Right lobe of liver (tissue), 6 donors: ENCODE measurements around the gene ARID4B. TPM values are rescaled to one million over a fixed set of nuclear protein-coding genes. Genes with fewer than 3 reads are reported as not detected.

Experiments used
- ATAC-seq, 4 donors: fragments of 200-7000 bp; cut with Tn5 transposase; one replicate each; pipeline ENCODE4 v1.9.1; 2020; ENCODE audit warnings: mild to moderate bottlenecking in 4 of 4, moderate library complexity in 4 of 4
- DNase-seq, 3 donors: peaks; one replicate each; pipeline ENCODE4 v3.0.0-alpha.2; 2020
- H3K27ac ChIP-seq, 3 donors: fragments of 200-600 bp; one replicate each; pipeline ENCODE4 v1.8.0; 2022
- H3K27me3 ChIP-seq, 2 donors: fragments of 200-600 bp; one replicate each; pipeline ENCODE4 v1.8.0; 2022
- H3K36me3 ChIP-seq, 4 donors: fragments of 200-600 bp; sonication (generic) in 1 of 4; one replicate each; pipeline versions ENCODE4 v1.5.1 to v1.8.0; 2017 to 2022; ENCODE audit warnings: control low read depth in 1 of 4
- H3K4me1 ChIP-seq, 4 donors: fragments of 200-600 bp; sonication (generic) in 1 of 4; one replicate each; pipeline versions ENCODE4 v1.5.1 to v1.8.0; 2017 to 2022; ENCODE audit warnings: control low read depth in 1 of 4
- H3K4me3 ChIP-seq, 3 donors: fragments of 200-600 bp; one replicate each; pipeline ENCODE4 v1.8.0; 2022
- H3K9me3 ChIP-seq, 4 donors: fragments of 200-600 bp; sonication (generic) in 1 of 4; one replicate each; pipeline versions ENCODE4 v1.5.1 to v1.8.0; 2017 to 2022; ENCODE audit warnings: control low read depth in 1 of 4
- CTCF ChIP-seq, 4 donors: fragments of 200-600 bp in 3 of 4; fragments of 450-650 bp in 1 of 4; IDR thresholded peaks; one replicate each; pipeline versions ENCODE4 v1.5.1 to v1.8.0; 2016 to 2022; ENCODE audit warnings: antibody characterized with exemption in 4 of 4, mild to moderate bottlenecking in 2 of 4
- POLR2A ChIP-seq: fragments of 450-650 bp; IDR thresholded peaks from one replicate; pipeline ENCODE4 v1.6.1; 2017; ENCODE audit warnings: antibody characterized with exemption, mild to moderate bottlenecking
- WGBS: methylation state at CpG from one replicate; pipeline ENCODE4 v1.1.6; 2018; ENCODE audit warnings: low coverage, low lambda C conversion rate; ENCODE audit not compliant: insufficient coverage; ENCODE audit errors: missing lambda C conversion rate; 5-methylcytosine and 5-hydroxymethylcytosine counted together
- intact Hi-C, 2 donors: fragments of 100-400 bp; cut with DNase I; formaldehyde crosslinking; loops; one replicate each; pipeline versions ENCODE4 v1.11.2 to v1.14.1; 2022
- total RNA-seq, 6 experiments: library from RNA; depleted of rRNA in 2 of 6; stranded (reverse); fragments of >200 nt in 2 of 6; fragmentation: NEBNext Ultra II Directional in 3 of 6; extraction: Animal tissue kit (Norgen Biotek cat#: 25700) in 3 of 6; gene quantifications; one replicate each; pipeline versions ENCODE4 v1.1.0 to v1.2.4, GENCODE V29; 2016 to 2023
- donor health status: DM: no; HTN: yes; CAD: no.
- donor health status: DM: no; HTN: no; CAD: no.
- donor health status: DM: no; HTN: no; CAD: no.
- donor health status: DM: no; HTN: yes; CAD: no.
- donor health status: DM: no; HTN: yes; CAD: no.

The ARID4B gene
- total RNA-seq, 6 experiments from 2014 or later, result 8.0 to 16.2 (median 11.4) TPM

GRCh38 chr1:235250430-235250829 lies 77.5 kb downstream of the ARID4B start:
- ATAC-seq, result peak; percentile 76 to 92 (median 88)
- intact Hi-C loops, result loop anchor here (10.0 kb wide), 1 partner anchor 164 kb away; no protein-coding TSS in a partner anchor
- Histone ChIP-seq H3K36me3 (peaks cover 0 to 2% (median 0%) of the 10 kb centered on the region in 4 donors), H3K4me1 (peaks cover 0 to 18% (median 0%) of the 10 kb centered on the region in 4 donors), H3K9me3 (no peaks in the 10 kb centered on the region), H3K27me3 (no peaks in the 10 kb centered on the region), H3K4me3 (no peak overlapping the region), H3K27ac (peak overlapping the region in 2 of 3 donors; percentile 22 to 36)
- no peak for TF ChIP-seq CTCF (IDR thresholded peaks at IDR 0.05)
- no peak for TF ChIP-seq POLR2A
- no peak for DNase-seq
- 19% methylated on average over 3 of the region's 3 CpGs for WGBS

GRCh38 chr1:235246022-235246948 lies 81.7 kb downstream of the ARID4B start:
- peak in 2 of 4 donors; percentile 28 to 74 for ATAC-seq
- peaks cover 0 to 2% (median 0%) of the 10 kb centered on the region in 4 donors for H3K36me3 ChIP-seq
- TF ChIP-seq POLR2A, result no peak
- no peak for TF ChIP-seq CTCF (IDR thresholded peaks at IDR 0.05)
- H3K9me3 ChIP-seq, result no peaks in the 10 kb centered on the region
- H3K4me3 ChIP-seq, result no peak overlapping the region
- intact Hi-C loops, result no loop called here
- H3K4me1 ChIP-seq, result peaks cover 0 to 18% (median 0%) of the 10 kb centered on the region in 4 donors
- 73% methylated on average over 2 of the region's 2 CpGs for WGBS
- DNase-seq, result no peak
- H3K27me3 ChIP-seq, result no peaks in the 10 kb centered on the region
- H3K27ac ChIP-seq, result no peak overlapping the region

- DNase-seq, result no peak
- WGBS, result 74% methylated on average over 9 of the region's 9 CpGs
- no peaks in the 10 kb centered on the region for H3K27me3 ChIP-seq
- TF ChIP-seq POLR2A, result no peak
- TF ChIP-seq CTCF (IDR thresholded peaks at IDR 0.05), result no peak
- peaks cover 0 to 10% (median 0%) of the 10 kb centered on the region in 4 donors for H3K4me1 ChIP-seq
- peaks cover 0 to 2% (median 0%) of the 10 kb centered on the region in 4 donors for H3K36me3 ChIP-seq
- intact Hi-C loops, result no loop called here
- no peak for ATAC-seq
- no peaks in the 10 kb centered on the region for H3K9me3 ChIP-seq
- H3K4me3 ChIP-seq, result no peak overlapping the region
- H3K27ac ChIP-seq, result no peak overlapping the region
Measured at GRCh38 chr1:235244974-235245592, 82.9 kb downstream of the ARID4B start.

- no peak overlapping the region for H3K4me3 ChIP-seq
- ATAC-seq (no peak), DNase-seq (no peak)
- TF ChIP-seq POLR2A (no peak), CTCF (IDR thresholded peaks at IDR 0.05) (no peak)
- H3K4me1 ChIP-seq, result peaks cover 0 to 3% (median 0%) of the 10 kb centered on the region in 4 donors
- H3K27me3 ChIP-seq, result no peaks in the 10 kb centered on the region
- intact Hi-C loops, result no loop called here
- H3K9me3 ChIP-seq, result no peaks in the 10 kb centered on the region
- H3K36me3 ChIP-seq, result peaks cover 0 to 3% (median 0%) of the 10 kb centered on the region in 4 donors
- no peak overlapping the region for H3K27ac ChIP-seq
Measured at GRCh38 chr1:235240960-235241359, 87.0 kb downstream of the ARID4B start.
